Endodermal cell (in vitro differentiated cells): ENCODE results near the gene TARM1. TPM values are rescaled to one million over a fixed set of nuclear protein-coding genes. Genes with fewer than 3 reads are reported as not detected.

Source experiments
- DNase-seq: peaks from one replicate; pipeline ENCODE4 v3.0.0-alpha.2; 2017
- H3K27ac ChIP-seq: 2 replicates; pipeline ENCODE4 v1.5.1; 2013; ENCODE audit warnings: mild to moderate bottlenecking, low read depth, low read length, moderate library complexity
- H3K27me3 ChIP-seq: 2 replicates; pipeline ENCODE4 v1.6.1; 2013; ENCODE audit warnings: mild to moderate bottlenecking, low read length, moderate library complexity; ENCODE audit not compliant: insufficient read depth, control insufficient read depth, poor library complexity, severe bottlenecking
- H3K36me3 ChIP-seq: 2 replicates; pipeline ENCODE4 v1.7.0; 2013; ENCODE audit warnings: mild to moderate bottlenecking, low read length, moderate library complexity; ENCODE audit not compliant: control insufficient read depth, insufficient read depth
- H3K4me1 ChIP-seq: one replicate; pipeline ENCODE4 v1.7.0; 2013; ENCODE audit warnings: low read length; ENCODE audit not compliant: control insufficient read depth, insufficient read depth
- H3K4me3 ChIP-seq: 2 replicates; pipeline ENCODE4 v1.5.1; 2013; ENCODE audit warnings: mild to moderate bottlenecking, low read length, moderate library complexity
- H3K9ac ChIP-seq: 2 replicates; pipeline ENCODE4 v1.6.1; 2013; ENCODE audit warnings: mild to moderate bottlenecking, low read length, moderate library complexity; ENCODE audit not compliant: poor library complexity, severe bottlenecking; ENCODE audit errors: extremely low read depth
- H3K9me3 ChIP-seq: 2 replicates; pipeline ENCODE4 v1.6.1; 2013; ENCODE audit warnings: mild to moderate bottlenecking, low read length, moderate library complexity; ENCODE audit not compliant: control insufficient read depth
- H3K27ac Mint-ChIP-seq: 2 replicates; pipeline ENCODE4 v1.8.0; 2020; ENCODE audit warnings: mixed read lengths
- H3K27me3 Mint-ChIP-seq: 2 replicates; pipeline ENCODE4 v1.8.0; 2021; ENCODE audit warnings: mild to moderate bottlenecking, mixed read lengths; ENCODE audit not compliant: insufficient read depth
- H3K36me3 Mint-ChIP-seq: 2 replicates; pipeline ENCODE4 v1.8.0; 2020; ENCODE audit warnings: low read depth, mixed read lengths
- H3K4me1 Mint-ChIP-seq: 2 replicates; pipeline ENCODE4 v1.8.0; 2020; ENCODE audit warnings: mixed read lengths
- H3K4me3 Mint-ChIP-seq: 2 replicates; pipeline ENCODE4 v1.8.0; 2020; ENCODE audit warnings: mild to moderate bottlenecking, moderate library complexity, mixed read lengths
- H3K9me3 Mint-ChIP-seq: 2 replicates; pipeline ENCODE4 v1.8.0; 2020; ENCODE audit warnings: mild to moderate bottlenecking, mixed read lengths
- WGBS, 2 experiments: methylation state at CpG; one replicate each; pipeline versions ENCODE4 v1.1.5 to v1.1.7; 2013; ENCODE audit warnings: missing lambda C conversion rate in 2 of 2, mixed read lengths in 1 of 2; ENCODE audit not compliant: insufficient coverage in 1 of 2, insufficient read length in 1 of 2; 5-methylcytosine and 5-hydroxymethylcytosine counted together
- total RNA-seq, 2 donors: library from RNA; stranded (reverse); fragmentation: NEBNext Ultra II Directional in 1 of 2; extraction: Animal tissue kit (Norgen Biotek cat#: 25700) in 1 of 2; gene quantifications; 2 replicates in 1 of 2; 3 replicates in 1 of 2; pipeline ENCODE4 v1.2.1, GENCODE V29; 2021
- TF ChIP-seq, protein P1 (sequence below): fragments of 200-600 bp; sonication (generic); conservative IDR thresholded peaks from 2 replicates; pipeline ENCODE4 v1.5.0; 2021; ENCODE audit warnings: antibody characterized with exemption, mild to moderate bottlenecking

Gene TARM1
- total RNA-seq, 2 donors from 2014 or later: not detected

DNA sequence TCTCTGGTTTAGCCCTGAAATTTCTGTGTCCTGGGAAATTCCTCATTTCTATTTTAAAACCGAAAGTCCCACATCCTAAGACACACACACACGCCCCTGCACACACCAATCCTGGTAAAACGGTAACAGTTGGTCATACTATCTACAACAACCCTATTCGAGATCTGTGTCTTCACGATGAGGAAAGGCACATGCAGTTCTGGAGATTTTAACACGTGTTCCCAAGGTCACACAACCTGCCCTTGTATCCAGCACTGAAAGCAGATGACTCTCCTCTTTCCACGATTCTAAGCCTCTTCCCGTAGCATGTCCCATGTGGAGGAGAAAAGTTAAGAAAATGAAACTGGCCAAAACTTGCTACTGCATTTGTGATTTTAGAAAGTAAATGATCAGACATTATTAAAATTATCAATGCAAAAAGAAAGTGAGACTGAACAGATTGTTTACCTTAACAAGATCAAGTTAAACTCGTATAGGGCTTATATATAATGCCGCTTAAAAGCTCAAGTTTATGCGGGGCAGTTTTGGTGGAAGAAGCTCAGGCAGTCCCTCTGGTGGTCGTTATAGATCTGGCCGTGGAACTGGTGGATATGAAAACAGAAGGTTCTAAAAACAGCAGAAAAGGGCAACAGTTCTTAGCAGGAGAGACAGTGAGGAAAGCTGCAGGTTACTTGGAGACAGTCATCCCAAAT lies 50.1 kb downstream of the TARM1 start:
- TF ChIP-seq, protein P1, sequence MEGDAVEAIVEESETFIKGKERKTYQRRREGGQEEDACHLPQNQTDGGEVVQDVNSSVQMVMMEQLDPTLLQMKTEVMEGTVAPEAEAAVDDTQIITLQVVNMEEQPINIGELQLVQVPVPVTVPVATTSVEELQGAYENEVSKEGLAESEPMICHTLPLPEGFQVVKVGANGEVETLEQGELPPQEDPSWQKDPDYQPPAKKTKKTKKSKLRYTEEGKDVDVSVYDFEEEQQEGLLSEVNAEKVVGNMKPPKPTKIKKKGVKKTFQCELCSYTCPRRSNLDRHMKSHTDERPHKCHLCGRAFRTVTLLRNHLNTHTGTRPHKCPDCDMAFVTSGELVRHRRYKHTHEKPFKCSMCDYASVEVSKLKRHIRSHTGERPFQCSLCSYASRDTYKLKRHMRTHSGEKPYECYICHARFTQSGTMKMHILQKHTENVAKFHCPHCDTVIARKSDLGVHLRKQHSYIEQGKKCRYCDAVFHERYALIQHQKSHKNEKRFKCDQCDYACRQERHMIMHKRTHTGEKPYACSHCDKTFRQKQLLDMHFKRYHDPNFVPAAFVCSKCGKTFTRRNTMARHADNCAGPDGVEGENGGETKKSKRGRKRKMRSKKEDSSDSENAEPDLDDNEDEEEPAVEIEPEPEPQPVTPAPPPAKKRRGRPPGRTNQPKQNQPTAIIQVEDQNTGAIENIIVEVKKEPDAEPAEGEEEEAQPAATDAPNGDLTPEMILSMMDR: peak; percentile 76
- DNase-seq: peak; percentile 59
- Mint-ChIP-seq H3K9me3 (no peaks in the 10 kb centered on the region), H3K27me3 (no peaks in the 10 kb centered on the region), H3K36me3 (no peaks in the 10 kb centered on the region), H3K27ac (no peak overlapping the region), H3K4me3 (no peak overlapping the region), H3K4me1 (peaks cover 28% of the 10 kb centered on the region)
- Histone ChIP-seq H3K27me3 (no peaks in the 10 kb centered on the region), H3K4me3 (no peak overlapping the region), H3K9ac (no peak overlapping the region), H3K27ac (no peak overlapping the region), H3K9me3 (no peaks in the 10 kb centered on the region), H3K4me1 (no peaks in the 10 kb centered on the region), H3K36me3 (no peaks in the 10 kb centered on the region)
- WGBS, 2 experiments: 68 to 74% methylated on average over 12 to 13 of the region's 13 CpGs

DNA sequence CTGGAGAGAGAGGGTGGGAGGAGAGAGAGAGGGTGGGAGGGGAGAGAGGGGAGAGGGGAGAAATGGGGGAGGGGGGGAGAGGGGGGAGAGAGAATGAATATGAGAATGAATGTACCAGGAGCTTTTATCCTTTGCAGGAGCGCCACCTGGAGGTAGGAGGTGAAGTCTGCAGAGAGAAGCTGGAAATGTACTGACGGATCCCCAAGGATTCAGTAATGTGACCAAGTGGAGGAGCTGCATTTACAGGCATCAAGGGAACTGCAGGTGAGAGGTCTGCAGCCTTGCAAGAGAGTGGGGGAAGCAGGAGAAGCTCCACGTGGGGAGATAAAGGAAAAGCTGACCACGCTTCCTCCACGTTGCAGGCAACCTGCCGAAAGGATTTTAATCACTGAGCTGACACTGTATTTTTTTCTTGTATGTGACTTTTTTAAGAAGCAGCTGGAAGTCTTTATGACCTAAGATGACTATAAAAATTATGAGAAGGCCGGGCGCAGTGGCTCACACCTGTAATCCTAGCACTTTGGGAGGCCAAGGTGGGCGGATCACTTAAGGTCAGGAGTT lies 51.2 kb downstream of the TARM1 start:
- Histone ChIP-seq H3K27ac (no peak overlapping the region), H3K36me3 (no peaks in the 10 kb centered on the region), H3K9me3 (no peaks in the 10 kb centered on the region), H3K9ac (no peak overlapping the region), H3K4me3 (no peak overlapping the region), H3K4me1 (no peaks in the 10 kb centered on the region), H3K27me3 (no peaks in the 10 kb centered on the region)
- Mint-ChIP-seq H3K4me1 (peaks cover 18% of the 10 kb centered on the region), H3K27me3 (no peaks in the 10 kb centered on the region), H3K27ac (no peak overlapping the region), H3K9me3 (no peaks in the 10 kb centered on the region), H3K36me3 (no peaks in the 10 kb centered on the region), H3K4me3 (no peak overlapping the region)
- 65 to 68% methylated on average over 8 to 9 of the region's 9 CpGs for WGBS, 2 experiments
- peak; percentile 92 for DNase-seq
- TF ChIP-seq, protein P1: peak; percentile 78

DNA sequence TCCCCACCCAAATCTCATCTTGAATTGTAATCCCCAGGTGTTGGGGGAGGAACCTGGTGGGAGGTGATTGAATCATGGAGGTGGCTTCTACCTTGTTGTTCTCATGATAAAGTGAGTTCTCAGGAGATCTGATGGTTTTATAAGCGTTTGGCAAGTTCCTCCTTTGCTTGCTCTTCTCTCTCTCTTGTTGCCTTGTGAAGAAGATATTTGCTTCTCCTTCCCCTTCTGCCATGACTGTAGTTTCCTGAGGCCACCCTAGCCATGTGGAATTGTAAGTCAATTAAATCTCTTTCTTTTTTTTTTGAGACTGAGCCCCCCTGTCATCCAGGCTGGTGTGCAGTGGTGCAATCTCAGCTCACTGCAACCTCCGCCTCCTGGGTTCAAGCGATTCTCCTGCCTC lies 51.9 kb downstream of the TARM1 start:
- Mint-ChIP-seq H3K4me1 (peaks cover 13% of the 10 kb centered on the region), H3K36me3 (no peaks in the 10 kb centered on the region), H3K9me3 (no peaks in the 10 kb centered on the region), H3K27ac (peak overlapping the region; percentile 15), H3K27me3 (peaks cover 7% of the 10 kb centered on the region), H3K4me3 (no peak overlapping the region)
- H3K36me3 ChIP-seq: no peaks in the 10 kb centered on the region
- no peak overlapping the region for H3K27ac ChIP-seq
- DNase-seq: no peak
- TF ChIP-seq, protein P1: no peak
- H3K4me3 ChIP-seq: no peak overlapping the region
- H3K9ac ChIP-seq: no peak overlapping the region
- 94 to 100% methylated on average over 2 to 3 of the region's 3 CpGs for WGBS, 2 experiments
- H3K4me1 ChIP-seq: no peaks in the 10 kb centered on the region
- no peaks in the 10 kb centered on the region for H3K27me3 ChIP-seq
- no peaks in the 10 kb centered on the region for H3K9me3 ChIP-seq
